Fibroblast of villous mesenchyme (primary cell): ENCODE results near the gene POLDIP2. TPM values are rescaled to one million over a fixed set of nuclear protein-coding genes. Genes with fewer than 3 reads are reported as not detected.

ENCODE experiments used
- DNase-seq: peaks from one replicate; pipeline ENCODE4 v3.0.0-alpha.2; 2010; ENCODE audit warnings: low read depth
- H3K4me3 ChIP-seq: 2 replicates; pipeline ENCODE4 v1.5.1; 2011; ENCODE audit warnings: low read depth, mild to moderate bottlenecking, low read length
- CTCF ChIP-seq: IDR thresholded peaks from 2 replicates; pipeline ENCODE4 v1.5.1; 2012; ENCODE audit warnings: low read depth, mild to moderate bottlenecking, low read length; ENCODE audit not compliant: insufficient read depth
- total RNA-seq: library from RNA; depleted of rRNA; stranded (reverse); fragments of >200 nt; gene quantifications from 2 replicates; pipeline ENCODE4 v1.2.3, GENCODE V29; 2012

The POLDIP2 gene
- total RNA-seq = 85.5 and 88.9 TPM in 2 replicates

GRCh38 chr17:28357061-28357900 is at the start of gene POLDIP2:
Gene POLDIP2, minus strand, starts transcription at chr17:28357527. Its CDS starts 79 bp downstream, at chr17:28357448.
- H3K4me3 ChIP-seq = peak within 1 kb of the TSS; percentile 88
- DNase-seq = peak; percentile 95

GRCh38 chr17:28406473-28406814 is 49.1 kb upstream of the POLDIP2 start:
- peak; percentile 23 for DNase-seq
- H3K4me3 ChIP-seq = peak overlapping the region; percentile 71
- no peak for TF ChIP-seq CTCF

More at GRCh38 chr17:28357061-28357900, at the start of gene POLDIP2:
- TF ChIP-seq CTCF = peak; percentile 12

- TF ChIP-seq CTCF = no peak
- DNase-seq = peak; percentile 28
- peak within 1 kb of the TSS; percentile 71 for H3K4me3 ChIP-seq
Measured at GRCh38 chr17:28405632-28406472, 48.5 kb upstream of the POLDIP2 start, which contains the start of gene SLC46A1. Gene SLC46A1, minus strand, starts transcription at chr17:28406212. Its CDS starts 98 bp downstream, at chr17:28406114.

GRCh38 chr17:28404812-28405570 is 47.7 kb upstream of the POLDIP2 start:
- DNase-seq = no peak
- peak overlapping the region; percentile 71 for H3K4me3 ChIP-seq
- TF ChIP-seq CTCF = no peak

- no peak for TF ChIP-seq CTCF
- H3K4me3 ChIP-seq = no peak overlapping the region
- DNase-seq = no peak
Measured at GRCh38 chr17:28404461-28404811, 47.1 kb upstream of the POLDIP2 start.

- DNase-seq = no peak
- TF ChIP-seq CTCF = no peak
- no peak overlapping the region for H3K4me3 ChIP-seq
Measured at GRCh38 chr17:28404007-28404406, 46.7 kb upstream of the POLDIP2 start.
